IMR-90 (cell line): Measurements from ENCODE around the gene RAB27B.

Source experiments
- CEBPB ChIP-seq: IDR thresholded peaks from 2 replicates; pipeline ENCODE4 v1.6.1; 2012; ENCODE audit warnings: low read depth, low read length, improper control_type of control experiment
- CHD1 ChIP-seq: IDR thresholded peaks from 2 replicates; pipeline ENCODE4 v1.6.1; 2012; ENCODE audit warnings: low read depth, low read length, improper control_type of control experiment
- CTCF ChIP-seq: conservative IDR thresholded peaks from 2 replicates; pipeline ENCODE4 v1.5.1; 2012; ENCODE audit warnings: mild to moderate bottlenecking, low read depth, low read length, improper control_type of control experiment
- MXI1 ChIP-seq: IDR thresholded peaks from 2 replicates; pipeline ENCODE4 v1.6.1; 2012; ENCODE audit warnings: low read depth, mild to moderate bottlenecking, low read length, moderate library complexity, borderline replicate concordance
- POLR2A ChIP-seq: IDR thresholded peaks from 2 replicates; pipeline ENCODE4 v1.6.1; 2012; ENCODE audit warnings: mild to moderate bottlenecking, low read depth, low read length
- RCOR1 ChIP-seq: IDR thresholded peaks from 2 replicates; pipeline ENCODE4 v1.6.1; 2012; ENCODE audit warnings: mild to moderate bottlenecking, low read length, improper control_type of control experiment; ENCODE audit not compliant: insufficient replicate concordance
- RFX5 ChIP-seq: IDR thresholded peaks from 2 replicates; pipeline ENCODE4 v1.8.0; 2012; ENCODE audit warnings: low read depth, mild to moderate bottlenecking, low read length, moderate library complexity

DNA sequence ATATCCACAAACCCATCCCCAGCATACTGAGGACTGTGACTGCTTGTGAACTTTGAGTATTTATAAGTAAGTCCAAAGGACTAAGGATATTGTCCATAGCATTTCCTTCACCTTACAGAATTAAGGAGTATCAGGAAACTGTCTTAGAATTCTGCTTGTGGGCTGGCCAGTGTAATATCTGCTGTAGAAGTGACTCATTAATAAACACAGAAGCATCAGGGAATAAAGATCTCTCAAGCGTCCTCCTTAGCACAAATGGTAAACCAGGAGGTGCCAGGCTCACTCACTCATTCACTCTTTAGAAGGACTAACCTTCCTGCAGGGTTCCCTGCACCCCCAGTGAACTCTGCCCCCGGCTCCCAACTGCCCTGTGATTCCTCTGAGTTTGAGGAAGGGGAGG, 100.0 kb downstream of the RAB27B start:
- no peak for TF ChIP-seq CTCF
- no peak for TF ChIP-seq MXI1
- TF ChIP-seq CHD1: no peak
- no peak for TF ChIP-seq POLR2A
- TF ChIP-seq CEBPB: no peak
- no peak for TF ChIP-seq RFX5
- TF ChIP-seq RCOR1: no peak
